NCI-H510A (cell line): ENCODE measurements around the gene SKIDA1.

Source experiments
- DNase-seq: peaks from one replicate; lab custom pipeline; 2025; lab: John Stamatoyannopoulos, UW

Gene SKIDA1

DNA sequence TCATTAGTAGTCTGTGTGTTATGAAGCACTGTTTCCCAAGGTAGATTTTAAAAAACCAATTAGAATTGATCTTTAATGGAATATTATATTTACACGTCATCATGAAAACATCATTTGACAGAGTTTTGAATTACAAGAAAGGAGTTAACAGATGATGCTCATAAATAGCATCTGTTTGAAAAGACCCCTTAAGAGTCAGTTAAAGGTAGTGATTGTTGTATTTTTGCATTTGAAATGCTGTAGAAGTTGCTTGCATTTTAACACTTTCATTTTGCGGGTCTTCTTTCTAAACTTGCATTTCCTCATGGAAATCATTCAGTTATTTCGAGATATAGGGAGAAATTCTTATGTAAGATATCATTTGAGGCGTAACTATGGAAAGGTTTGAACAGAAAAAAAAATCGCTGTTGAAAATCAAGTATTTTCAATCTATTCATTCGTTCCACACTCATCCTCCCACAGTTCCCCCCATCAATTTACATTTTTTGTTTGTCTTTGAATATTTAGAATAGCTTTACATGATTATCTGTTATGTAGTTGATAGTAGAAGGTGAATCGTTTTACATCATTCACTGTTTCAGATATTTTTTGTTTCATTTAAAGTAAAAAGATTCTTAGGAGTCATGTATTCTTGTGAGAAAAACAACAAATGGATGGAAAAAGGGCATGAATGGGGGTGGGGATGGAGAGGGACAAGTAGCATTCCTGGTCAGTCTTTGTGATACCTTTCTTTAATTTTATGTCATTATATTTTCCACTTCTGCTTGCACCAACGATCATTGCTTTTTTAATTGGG is 3.0 kb upstream of the SKIDA1 start:
- no peak for DNase-seq

DNA sequence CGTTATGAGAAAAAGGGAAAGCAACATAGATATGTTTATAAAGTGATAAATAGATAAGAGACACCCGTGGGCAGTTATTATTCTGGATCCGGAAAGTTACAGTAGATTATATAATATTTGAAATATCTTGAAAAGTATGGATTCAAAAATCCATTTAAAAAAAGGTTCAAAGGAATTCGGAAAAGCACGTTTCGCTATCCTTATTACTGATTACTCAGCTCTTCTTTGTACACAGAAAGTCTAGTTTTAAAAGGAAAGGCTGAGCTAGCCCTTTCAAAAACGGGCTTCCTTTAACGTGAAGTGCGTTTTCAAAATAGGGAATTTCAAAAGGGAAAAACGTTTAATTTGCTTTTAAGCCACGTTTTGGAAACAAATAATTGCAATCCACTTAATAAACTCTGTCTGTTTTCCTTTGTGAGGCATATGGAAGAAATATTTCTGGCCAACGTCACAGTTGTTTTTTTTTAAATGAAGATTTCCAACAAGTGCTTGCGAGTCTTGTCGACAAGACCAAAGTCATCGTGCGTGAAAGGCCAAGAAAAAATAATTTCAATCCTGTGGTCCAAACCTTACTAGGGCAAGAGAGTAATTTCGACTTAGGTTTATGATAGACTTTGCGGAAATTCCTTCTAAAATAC is 2.2 kb upstream of the SKIDA1 start:
- DNase-seq, result no peak

DNA sequence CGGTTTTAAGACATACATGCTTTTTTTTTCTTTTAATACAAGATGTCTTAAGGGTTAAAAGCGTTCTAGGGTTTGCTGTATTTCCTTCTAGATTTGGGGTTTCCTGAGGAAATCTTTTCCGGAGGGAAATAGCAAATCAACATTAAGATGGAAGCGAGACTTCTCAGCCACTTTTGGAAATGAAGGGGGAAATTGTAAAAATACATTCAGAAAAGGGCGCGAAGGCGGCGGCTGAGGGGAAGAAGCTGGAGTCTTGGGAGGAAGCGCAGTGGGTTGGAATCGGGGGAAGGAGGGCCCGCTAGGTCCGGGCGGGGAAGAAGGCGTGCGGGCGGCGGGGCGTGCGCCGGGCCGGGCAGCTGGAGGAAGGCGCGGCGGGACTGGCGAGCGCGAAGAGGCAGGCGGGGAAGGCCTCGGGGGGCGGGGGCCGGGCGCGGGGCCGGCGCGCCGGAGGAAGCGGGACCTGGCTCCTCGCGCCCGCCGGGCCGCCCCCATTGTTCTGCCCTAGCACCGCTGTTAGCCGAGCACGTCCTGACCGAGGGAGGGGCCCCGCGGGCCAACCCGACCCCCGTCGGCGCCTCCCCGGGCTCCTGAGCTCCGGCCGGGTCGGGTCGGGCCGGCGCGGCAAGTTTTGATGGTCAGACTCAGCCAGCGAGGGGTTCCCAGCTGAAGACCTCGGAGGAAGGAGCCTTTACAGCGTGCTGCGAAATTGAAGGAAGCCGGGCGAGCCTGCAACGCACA is 1.5 kb upstream of the SKIDA1 start:
- peak; percentile 56 for DNase-seq

DNA sequence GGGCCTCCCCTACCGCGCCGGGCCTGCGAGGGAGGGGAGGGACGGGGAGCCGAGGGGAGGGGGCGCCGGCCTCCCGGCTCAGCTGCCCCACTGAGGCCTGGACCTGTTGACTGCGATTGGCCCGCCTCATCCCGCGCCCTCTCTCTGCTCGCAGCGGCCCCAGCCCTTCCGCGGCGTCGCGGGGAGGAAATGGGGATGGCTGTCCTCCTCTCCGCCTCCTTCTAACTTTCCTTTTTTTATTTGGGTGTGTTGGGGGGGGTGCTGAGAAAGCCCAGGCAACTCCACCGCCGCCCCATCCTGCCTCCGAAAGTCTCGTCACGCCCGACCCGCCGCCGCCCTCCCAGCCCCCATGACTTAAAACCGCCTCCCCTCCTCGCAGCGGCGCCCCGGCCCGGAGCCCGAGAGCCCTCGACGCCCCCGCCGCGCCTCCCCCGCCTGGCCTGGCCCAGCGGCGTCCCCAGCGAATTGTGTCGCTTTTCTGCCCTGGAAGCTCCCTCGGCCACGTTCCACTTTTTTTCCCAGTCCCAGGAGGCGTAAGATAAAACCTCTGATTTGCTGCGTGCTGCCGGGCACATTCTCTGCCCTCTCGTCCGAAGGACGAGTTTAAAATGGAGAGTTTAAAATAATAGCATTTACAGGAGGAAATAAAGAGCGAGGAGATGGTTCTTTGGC is 842 bp upstream of the SKIDA1 start:
- DNase-seq, result peak; percentile 86

DNA sequence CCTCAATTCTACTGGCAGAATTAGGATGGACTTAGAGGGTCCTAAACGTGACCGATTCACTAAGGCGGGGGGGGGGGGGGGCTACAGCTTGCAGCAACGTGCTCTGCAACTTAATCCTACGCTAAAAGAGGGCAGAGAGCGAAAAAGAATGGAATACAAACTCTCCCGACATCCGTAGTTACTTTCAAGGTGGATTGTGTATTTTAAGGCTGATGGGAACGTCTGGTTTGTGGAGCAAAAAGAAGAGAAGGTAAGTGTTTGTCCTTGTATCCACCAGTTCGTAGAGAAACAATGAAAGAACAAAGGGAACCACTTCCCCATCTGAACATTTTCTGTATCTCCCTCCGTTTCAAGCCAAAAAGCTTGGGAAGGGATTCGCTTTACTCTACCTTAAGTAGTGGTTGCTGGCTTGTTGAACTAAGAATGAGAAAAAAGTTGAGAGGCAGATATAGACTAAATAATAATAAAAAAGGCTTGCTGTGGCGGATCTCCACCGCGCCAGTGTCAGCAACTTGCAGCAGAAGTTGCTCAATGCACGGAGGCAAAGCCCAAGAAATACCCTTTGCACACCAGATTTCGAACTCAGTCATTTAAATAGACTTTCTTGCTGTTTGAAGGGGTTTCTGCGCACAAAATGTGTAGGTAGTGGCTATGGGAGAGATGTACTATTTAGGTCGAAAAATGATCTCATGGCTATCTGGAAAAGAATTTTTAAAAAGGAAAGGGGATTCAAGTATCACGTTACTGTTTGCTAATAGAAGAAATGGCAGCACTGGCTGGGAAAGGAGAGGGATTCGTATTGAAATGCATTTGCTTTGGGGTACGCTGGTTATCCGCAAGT is 736 bp downstream of the SKIDA1 start:
- no peak for DNase-seq

DNA sequence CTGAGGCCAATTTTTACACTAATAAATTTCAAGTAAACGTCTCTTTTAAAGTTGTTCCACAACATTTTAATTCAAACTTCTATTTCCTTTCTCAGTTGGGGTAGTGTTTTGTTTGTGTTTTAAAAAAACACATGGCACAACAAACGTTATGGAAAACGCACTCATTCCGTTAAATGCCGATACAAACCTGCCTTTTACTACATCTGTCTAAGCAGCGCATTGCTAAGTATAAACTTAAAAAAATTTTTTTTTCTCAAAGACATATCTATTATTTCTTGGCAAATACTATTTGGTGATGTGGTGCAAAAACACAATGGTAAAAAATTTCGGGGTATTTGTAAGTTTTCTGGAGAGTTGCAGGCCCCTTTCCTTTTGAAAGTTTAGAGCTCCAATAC is 1.4 kb downstream of the SKIDA1 start:
- DNase-seq, result no peak

DNA sequence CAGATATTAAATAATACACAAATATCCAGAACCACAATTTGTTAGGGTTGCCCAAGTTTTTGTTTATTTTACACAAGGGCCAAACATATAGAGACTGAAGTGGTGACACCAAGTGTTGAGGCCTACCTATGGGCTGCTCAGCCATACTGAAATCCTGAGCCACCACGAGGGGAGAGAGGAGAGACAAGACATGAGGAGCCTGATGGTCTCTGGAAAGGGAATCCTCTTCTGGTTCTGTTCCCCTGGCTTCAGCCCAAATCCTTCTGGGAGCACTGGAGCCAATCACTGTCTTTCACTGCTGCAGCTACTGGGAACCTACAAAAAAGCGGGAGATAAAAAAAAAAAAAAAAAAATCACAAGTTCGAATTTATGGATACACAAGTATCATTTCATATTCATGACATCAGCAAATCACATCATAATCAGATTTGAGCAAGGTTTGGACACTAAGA is 1.9 kb downstream of the SKIDA1 start:
- no peak for DNase-seq

DNA sequence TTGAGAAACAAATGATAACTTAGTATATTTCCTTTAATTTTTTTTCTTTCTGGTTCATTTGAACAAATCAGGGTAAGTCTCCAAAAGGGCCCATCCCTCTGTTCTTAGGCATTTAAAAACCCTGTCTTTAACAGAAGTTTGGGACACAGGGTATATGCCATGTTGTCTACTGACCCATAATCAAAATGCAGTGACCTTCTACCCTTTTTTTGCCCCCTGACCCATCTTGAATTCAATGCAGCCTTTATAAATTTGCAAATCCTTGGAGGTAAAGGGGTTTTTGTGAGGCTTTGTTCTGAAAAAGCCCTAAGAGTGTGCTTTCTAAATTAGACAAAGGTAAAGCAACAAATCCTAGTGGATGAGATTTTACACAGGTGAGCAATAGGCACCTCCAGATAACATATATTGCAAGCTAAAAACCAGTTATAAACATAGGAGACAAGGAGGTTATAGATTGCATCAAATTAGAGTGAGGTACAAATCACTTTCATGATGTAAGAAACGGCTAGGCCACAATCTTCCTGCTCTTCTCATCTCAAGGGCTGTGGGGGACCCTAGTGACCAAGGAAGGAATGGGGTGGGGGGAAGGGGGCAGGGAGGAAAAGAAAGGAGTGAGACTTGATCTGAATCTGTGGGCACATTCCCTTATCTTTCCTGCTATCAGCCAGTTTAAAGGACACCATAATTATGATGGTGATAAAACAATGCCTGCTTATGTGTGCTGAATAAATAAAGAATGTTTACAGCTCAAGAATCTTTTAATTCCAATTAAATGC is 2.7 kb downstream of the SKIDA1 start:
- DNase-seq, result no peak

DNA sequence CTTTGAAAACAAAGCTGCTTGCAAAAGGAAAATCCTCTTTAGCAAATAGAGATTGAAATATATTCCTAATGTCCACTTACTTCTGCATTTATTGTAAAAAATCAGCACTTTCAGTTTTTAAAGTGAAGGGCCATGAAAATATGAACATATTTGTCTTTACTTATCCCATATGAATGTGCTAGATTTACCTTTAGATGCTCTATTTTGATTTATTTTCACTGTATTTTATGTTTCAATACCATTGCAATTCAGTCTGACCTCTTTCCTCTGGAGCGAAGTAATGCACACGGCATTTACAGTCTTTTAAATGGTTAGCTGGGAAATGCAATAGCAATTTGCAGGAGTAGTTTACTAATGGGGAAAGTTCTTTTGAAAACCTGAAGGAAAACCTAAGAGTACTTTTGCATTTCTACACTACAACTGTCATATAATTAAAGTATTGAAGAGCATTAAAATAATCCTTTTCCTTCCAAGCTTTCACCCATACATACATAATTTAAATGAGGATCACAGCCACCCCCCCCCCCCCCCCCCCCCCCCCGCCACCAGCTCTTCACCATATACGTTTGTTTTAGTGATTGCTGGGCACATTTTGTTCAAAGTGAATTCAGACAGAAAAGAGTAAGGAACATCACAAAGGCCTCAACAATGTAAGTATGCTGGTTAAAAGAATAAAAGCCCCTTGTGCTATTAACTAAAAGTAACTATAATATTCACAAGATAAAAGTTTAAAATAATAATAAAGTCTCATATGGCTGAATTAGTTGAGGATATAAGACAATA is 3.5 kb downstream of the SKIDA1 start:
- no peak for DNase-seq

DNA sequence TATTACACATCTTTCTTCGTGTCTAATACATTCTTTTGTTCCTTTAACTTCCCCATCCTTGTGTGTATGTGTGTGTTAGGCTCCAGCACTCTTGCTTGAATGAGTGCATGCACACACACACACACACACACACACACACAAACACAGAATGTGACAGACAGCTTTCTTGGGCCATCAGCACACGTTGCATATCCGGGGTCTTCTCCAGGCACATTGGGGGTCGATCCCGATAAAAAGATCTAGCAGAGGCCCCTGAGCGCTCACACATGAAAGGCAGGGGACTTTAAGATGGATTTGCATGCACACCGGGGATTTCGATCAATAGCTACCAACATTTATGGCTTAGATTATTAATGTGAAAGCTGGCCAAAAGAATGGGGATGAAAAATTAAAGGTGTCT is 4.5 kb downstream of the SKIDA1 start:
- no peak for DNase-seq

DNA sequence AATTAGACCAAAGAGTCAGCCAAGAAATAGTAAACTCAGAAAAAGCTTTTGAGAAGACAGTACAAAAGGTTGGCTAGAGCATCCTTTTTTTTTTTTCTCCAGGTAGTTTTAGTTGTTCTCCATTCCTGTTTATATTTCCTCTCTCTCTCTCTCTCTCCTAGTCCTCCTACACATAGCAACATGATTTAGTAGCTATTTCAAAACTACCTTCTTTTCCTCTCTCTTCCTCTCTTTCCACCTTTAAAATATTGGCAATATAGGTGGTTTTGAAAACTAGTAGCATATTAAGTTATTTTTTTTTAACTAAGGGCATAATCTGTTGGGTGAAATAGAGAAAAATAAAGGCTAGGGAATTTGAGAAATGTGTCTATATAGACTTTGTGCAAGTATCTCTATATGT is 5.0 kb downstream of the SKIDA1 start:
- no peak for DNase-seq

DNA sequence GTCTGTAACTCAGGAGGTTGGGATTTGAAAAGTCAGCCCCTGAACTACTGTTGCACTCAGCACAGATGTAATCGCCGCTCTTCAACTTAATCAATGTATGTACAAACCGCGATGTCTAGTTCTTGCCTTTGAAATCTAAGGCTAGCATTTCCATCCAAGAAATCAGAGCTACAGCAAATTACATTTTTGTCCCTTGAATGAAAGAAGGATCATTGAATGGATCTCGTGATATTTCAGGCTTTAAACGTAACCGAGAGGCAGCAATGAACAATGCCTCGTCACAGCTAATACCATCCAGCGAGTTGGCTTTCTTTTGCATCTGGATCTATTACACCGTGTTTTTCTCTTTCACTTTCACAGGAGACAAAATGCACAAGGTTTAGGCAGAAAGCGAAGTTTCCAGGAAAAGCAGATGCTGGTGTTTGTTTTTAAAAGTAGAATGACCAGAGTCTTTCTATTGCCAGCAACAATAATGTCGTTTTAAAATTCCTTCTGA is 5.5 kb downstream of the SKIDA1 start:
- no peak for DNase-seq

DNA sequence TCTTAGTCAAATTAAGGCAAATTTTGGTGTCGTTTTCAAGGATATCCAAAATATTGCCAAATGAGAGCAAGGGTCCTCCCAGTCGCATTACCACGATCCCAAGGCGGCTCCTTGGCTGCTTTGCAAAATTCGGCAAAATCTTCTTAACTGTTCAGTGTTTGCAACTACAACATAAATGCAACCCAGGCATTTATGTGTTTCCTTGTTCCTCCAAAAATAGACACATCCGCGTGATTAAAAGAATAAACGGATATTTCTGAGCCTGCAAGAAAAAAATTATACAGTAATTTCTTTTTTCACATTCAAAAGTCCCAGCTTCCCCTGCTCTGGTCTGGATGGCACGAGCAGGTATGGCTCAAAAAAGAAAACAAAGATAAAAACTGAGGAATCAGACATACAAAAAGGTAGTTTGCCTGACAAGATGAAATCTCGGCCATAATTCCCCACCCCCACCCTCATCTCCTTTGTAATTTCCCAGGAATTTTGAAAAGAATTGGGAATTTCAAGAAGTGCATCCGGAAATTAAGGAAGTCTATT is 6.0 kb downstream of the SKIDA1 start:
- no peak for DNase-seq

DNA sequence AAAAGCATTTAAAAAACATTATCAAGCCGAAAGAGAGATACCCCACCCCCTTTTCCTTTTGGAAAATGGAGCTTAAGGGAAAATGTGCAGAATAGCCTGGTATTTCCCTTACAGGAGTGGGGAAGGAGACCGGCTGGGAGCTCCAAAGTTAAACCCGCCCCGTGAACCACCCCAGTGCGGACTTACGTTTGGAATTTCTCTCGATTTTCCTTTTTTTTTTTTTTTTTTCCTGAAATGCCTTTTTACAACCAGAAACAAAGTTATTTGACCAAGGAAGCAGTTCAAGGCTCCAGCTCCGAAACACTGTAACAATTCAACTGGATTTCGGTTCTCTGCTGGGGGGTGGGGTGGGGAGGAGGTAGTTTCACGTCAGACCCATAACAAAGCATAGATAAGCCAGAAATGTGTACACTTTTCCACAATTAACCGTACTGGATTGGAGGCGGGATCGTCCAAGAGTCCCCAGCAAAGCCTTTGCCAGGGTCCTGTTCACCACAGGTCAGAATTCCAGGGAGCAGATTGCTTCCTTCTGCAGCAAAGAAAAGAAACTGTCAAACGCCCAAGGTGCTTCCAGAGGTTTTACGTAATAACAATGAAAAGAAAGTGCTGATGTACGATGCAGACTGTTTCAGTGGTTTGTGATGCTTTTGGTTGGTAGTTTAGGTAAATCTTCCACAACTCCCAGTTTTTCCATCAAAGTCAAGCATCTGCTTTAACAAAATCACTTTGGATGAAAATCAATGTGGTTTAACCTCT is 6.7 kb downstream of the SKIDA1 start:
- DNase-seq, result no peak

DNA sequence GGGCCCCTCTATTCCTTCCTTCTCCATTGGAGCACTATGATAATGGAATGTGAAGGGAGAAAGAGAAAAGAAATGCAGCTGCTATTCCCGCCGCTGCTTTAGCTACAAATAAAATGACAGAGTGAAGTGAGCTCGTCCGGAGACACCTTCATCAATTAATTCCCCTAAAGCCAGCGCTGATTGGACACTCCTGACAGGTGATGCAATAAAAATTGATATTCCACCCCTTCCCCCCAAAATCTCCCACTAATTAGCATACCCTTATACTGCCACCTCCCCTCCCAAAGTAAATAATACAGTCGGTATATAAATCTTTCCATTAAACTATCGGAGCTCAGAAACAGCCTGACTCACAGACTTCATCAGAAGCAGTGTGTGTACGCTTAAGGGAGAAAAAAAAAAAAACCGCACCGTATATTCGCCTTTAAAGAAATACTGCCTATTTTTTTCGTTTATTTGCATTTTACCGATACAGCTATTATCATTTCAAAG is 7.3 kb downstream of the SKIDA1 start:
- no peak for DNase-seq

DNA sequence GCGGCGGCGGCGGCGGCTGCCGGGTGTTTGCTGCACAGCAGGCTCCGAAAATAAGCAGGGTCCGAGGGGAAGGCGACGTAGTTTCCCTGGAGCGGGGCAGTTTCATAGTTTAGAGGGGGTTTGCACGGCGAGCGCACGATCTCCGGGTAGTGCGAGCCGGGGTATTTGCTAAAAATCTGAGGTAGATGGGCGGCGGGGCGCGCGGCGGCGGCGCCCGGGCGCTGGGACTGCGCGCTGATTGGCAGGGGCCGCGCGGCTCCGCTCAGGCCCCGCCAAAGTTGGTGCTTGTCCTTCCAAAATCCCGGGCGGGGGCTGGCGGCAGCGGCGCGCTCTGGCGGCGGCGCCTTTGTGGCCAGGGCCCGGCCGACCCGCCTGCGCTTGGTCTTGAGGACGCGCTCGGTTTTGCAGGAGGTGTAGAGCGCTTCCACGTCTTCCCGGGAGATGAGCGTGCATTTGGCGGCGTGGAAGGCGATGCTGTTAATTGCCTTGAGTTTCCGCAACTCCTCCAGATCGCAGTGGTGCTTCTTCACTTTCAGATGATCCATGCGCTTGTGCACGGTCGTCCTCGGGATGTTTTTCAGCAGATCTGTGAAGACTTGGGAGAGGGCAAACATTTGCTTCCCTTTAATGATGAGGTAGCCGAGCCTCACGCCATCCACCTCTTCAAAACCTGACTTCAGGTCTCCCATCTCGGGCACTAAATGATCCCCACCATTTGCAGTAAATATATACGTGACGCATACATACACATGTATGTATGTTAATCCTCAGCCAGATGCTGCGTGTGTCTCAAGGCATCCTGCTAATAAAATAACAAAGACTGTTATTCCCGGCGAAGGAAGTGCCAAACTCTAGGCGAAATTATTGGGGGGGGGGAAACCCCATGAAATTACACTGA is 8.1 kb downstream of the SKIDA1 start:
- DNase-seq, result no peak
